ENCODE measurements around the gene KIF21A. TPM values are rescaled to one million over a fixed set of nuclear protein-coding genes. Genes with fewer than 3 reads are reported as not detected.

KIF21A gene
- total RNA-seq, 2 donors from 2014 or later = 32.3 to 35.3 TPM

DNA sequence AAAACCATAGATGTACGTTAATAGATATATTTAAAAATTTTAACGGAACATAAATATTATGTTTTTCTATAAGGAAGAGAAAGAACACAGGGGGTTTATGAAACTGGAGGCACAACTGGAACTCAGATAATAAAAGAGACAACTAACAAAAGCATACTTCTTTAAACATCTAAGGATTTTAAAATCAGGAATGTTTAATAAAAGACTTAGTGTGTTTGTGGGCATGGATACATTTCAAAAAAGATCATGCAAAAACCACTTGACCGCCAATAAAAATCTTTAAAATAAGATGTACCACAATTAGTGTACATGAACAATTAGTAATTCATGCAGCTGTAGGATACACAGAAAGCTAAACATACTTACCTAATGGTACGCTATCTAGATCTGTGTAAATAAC lies 113.0 kb downstream of the KIF21A start:
- Histone ChIP-seq H3K4me1 (ENCODE audit: control insufficient read depth, insufficient read depth, low read length) (peaks cover 4% of the 10 kb centered on the region), H3K9ac (ENCODE audit: extremely low read depth, low read length, poor library complexity, severe bottlenecking) (no peak overlapping the region), H3K27me3 (ENCODE audit: control insufficient read depth, insufficient read depth, low read length, poor library complexity, severe bottlenecking) (no peaks in the 10 kb centered on the region), H3K27ac (ENCODE audit: low read depth, low read length) (no peak overlapping the region), H3K9me3 (ENCODE audit: control insufficient read depth, low read length) (no peaks in the 10 kb centered on the region), H3K4me3 (ENCODE audit: low read length) (no peak overlapping the region), H3K36me3 (ENCODE audit: control insufficient read depth, insufficient read depth, low read length) (peaks cover 33% of the 10 kb centered on the region)
- Mint-ChIP-seq H3K27ac (no peak overlapping the region), H3K4me3 (no peak overlapping the region), H3K4me1 (peaks cover 5% of the 10 kb centered on the region), H3K9me3 (no peaks in the 10 kb centered on the region), H3K27me3 (ENCODE audit: insufficient read depth) (no peaks in the 10 kb centered on the region), H3K36me3 (ENCODE audit: low read depth) (peaks cover 24% of the 10 kb centered on the region)
- WGBS, 2 experiments (ENCODE audit: insufficient coverage in 1 of 2, insufficient read length in 1 of 2) = 91 to 100% methylated on average over 1 to 2 of the region's 4 CpGs
- TF ChIP-seq, protein P1, sequence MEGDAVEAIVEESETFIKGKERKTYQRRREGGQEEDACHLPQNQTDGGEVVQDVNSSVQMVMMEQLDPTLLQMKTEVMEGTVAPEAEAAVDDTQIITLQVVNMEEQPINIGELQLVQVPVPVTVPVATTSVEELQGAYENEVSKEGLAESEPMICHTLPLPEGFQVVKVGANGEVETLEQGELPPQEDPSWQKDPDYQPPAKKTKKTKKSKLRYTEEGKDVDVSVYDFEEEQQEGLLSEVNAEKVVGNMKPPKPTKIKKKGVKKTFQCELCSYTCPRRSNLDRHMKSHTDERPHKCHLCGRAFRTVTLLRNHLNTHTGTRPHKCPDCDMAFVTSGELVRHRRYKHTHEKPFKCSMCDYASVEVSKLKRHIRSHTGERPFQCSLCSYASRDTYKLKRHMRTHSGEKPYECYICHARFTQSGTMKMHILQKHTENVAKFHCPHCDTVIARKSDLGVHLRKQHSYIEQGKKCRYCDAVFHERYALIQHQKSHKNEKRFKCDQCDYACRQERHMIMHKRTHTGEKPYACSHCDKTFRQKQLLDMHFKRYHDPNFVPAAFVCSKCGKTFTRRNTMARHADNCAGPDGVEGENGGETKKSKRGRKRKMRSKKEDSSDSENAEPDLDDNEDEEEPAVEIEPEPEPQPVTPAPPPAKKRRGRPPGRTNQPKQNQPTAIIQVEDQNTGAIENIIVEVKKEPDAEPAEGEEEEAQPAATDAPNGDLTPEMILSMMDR (conservative IDR thresholded peaks at IDR 0.05) = no peak
- DNase-seq = no peak

DNA sequence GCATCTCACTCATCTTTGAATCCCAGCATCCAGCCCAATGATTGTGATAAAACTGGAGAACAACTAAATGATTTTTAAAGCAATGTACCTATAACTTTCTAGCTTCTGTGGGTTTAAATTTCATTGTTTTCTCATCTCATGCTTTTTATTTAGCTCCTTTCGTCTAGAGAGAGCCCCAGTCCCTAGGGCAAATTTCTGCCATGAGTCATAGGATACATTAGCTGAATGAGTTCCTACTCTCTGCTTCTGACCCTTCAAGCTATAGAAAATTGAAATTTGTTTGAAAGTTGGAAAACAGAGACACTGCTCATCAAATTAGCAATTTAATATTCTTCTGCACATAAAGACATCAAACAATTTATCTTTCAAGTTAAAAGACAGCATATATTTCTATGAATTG lies 113.9 kb downstream of the KIF21A start:
- no peaks in the 10 kb centered on the region for H3K9me3 ChIP-seq (ENCODE audit: control insufficient read depth, low read length)
- peaks cover 5% of the 10 kb centered on the region for H3K4me1 Mint-ChIP-seq
- H3K27me3 Mint-ChIP-seq (ENCODE audit: insufficient read depth) = no peaks in the 10 kb centered on the region
- H3K36me3 ChIP-seq (ENCODE audit: control insufficient read depth, insufficient read depth, low read length) = peaks cover 33% of the 10 kb centered on the region
- no peak overlapping the region for H3K4me3 ChIP-seq (ENCODE audit: low read length)
- 95% methylated on average over 1 of the region's 1 CpG; no CpG with 5 or more reads in 1 of the 2 experiments for WGBS, 2 experiments (ENCODE audit: insufficient coverage in 1 of 2, insufficient read length in 1 of 2)
- TF ChIP-seq, protein P1 (conservative IDR thresholded peaks at IDR 0.05) = no peak
- H3K9me3 Mint-ChIP-seq = no peaks in the 10 kb centered on the region
- no peak overlapping the region for H3K9ac ChIP-seq (ENCODE audit: extremely low read depth, low read length, poor library complexity, severe bottlenecking)
- H3K27ac Mint-ChIP-seq = no peak overlapping the region
- H3K27me3 ChIP-seq (ENCODE audit: control insufficient read depth, insufficient read depth, low read length, poor library complexity, severe bottlenecking) = no peaks in the 10 kb centered on the region
- no peak overlapping the region for H3K4me3 Mint-ChIP-seq
- H3K4me1 ChIP-seq (ENCODE audit: control insufficient read depth, insufficient read depth, low read length) = peaks cover 4% of the 10 kb centered on the region
- no peak overlapping the region for H3K27ac ChIP-seq (ENCODE audit: low read depth, low read length)
- DNase-seq = no peak
- H3K36me3 Mint-ChIP-seq (ENCODE audit: low read depth) = peaks cover 24% of the 10 kb centered on the region

DNA sequence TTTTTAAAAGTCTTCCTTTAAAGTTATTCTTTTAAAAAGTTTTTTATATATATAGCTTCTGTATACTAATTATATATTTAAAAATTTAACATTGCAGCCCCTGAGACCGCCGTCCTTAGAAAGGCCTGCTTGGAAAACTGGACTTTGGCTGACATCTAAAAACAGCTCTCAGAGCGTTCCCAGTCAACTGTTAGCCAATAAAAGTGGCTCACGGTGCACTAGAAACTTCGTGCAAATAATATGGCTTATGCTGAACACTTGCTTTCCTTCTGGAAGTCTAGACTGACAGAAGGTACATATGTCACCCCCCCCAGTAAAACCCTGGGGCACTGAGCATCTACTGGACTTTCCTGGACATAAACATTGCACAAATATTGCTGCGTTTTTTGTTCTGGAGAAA lies 115.0 kb downstream of the KIF21A start:
- Histone ChIP-seq H3K4me1 (ENCODE audit: control insufficient read depth, insufficient read depth, low read length) (peaks cover 4% of the 10 kb centered on the region), H3K9ac (ENCODE audit: extremely low read depth, low read length, poor library complexity, severe bottlenecking) (no peak overlapping the region), H3K36me3 (ENCODE audit: control insufficient read depth, insufficient read depth, low read length) (peaks cover 33% of the 10 kb centered on the region), H3K27me3 (ENCODE audit: control insufficient read depth, insufficient read depth, low read length, poor library complexity, severe bottlenecking) (no peaks in the 10 kb centered on the region), H3K27ac (ENCODE audit: low read depth, low read length) (no peak overlapping the region), H3K9me3 (ENCODE audit: control insufficient read depth, low read length) (no peaks in the 10 kb centered on the region), H3K4me3 (ENCODE audit: low read length) (no peak overlapping the region)
- H3K4me1 Mint-ChIP-seq = peaks cover 5% of the 10 kb centered on the region
- DNase-seq = no peak
- TF ChIP-seq, protein P1 (conservative IDR thresholded peaks at IDR 0.05) = no peak
- no peaks in the 10 kb centered on the region for H3K9me3 Mint-ChIP-seq
- H3K27ac Mint-ChIP-seq = no peak overlapping the region
- H3K4me3 Mint-ChIP-seq = no peak overlapping the region
- WGBS, 2 experiments (ENCODE audit: insufficient coverage in 1 of 2, insufficient read length in 1 of 2) = 94 to 100% methylated on average over 5 to 6 of the region's 6 CpGs
- peaks cover 24% of the 10 kb centered on the region for H3K36me3 Mint-ChIP-seq (ENCODE audit: low read depth)
- no peaks in the 10 kb centered on the region for H3K27me3 Mint-ChIP-seq (ENCODE audit: insufficient read depth)
